ENCODE results near the gene IPMK.

Gene IPMK

DNA sequence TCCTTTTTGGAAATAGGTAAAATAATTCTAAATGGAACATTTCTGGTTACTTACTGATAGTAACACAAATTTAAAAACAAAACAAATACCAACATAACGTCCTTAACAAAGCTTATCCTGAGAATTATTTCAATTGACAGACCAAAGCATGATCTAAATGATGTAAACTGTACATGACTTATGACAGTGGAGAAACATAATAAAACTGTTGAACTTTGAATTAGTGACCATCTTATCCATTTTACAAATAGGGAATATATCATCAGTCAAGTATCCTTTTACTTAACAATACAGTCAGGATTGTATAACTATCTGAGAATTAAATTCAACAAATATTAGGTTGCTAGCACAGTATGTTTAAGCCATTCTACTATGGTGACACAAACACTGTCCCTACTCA lies 2.4 kb downstream of the IPMK start:
- TF ChIP-seq CREB1 (IDR thresholded peaks at IDR 0.05; ENCODE audit: low read depth) (no peak), ZBTB7A (IDR thresholded peaks at IDR 0.05; ENCODE audit: low read depth) (no peak), CEBPB (IDR thresholded peaks at IDR 0.05) (no peak), TAF1 (IDR thresholded peaks at IDR 0.05; ENCODE audit: low read depth) (no peak), NFIC (IDR thresholded peaks at IDR 0.05) (no peak), RAD21 (IDR thresholded peaks at IDR 0.05; ENCODE audit: low read depth) (no peak), TEAD4 (IDR thresholded peaks at IDR 0.05) (no peak), FOXM1 (IDR thresholded peaks at IDR 0.05; ENCODE audit: borderline replicate concordance, low read depth) (no peak), EGR1 (IDR thresholded peaks at IDR 0.05) (no peak), YY1 (IDR thresholded peaks at IDR 0.05; ENCODE audit: low read depth) (no peak), TCF12 (IDR thresholded peaks at IDR 0.05; ENCODE audit: low read depth) (no peak), EP300 (IDR thresholded peaks at IDR 0.05; ENCODE audit: borderline replicate concordance) (no peak)
- TF ChIP-seq, protein P1, sequence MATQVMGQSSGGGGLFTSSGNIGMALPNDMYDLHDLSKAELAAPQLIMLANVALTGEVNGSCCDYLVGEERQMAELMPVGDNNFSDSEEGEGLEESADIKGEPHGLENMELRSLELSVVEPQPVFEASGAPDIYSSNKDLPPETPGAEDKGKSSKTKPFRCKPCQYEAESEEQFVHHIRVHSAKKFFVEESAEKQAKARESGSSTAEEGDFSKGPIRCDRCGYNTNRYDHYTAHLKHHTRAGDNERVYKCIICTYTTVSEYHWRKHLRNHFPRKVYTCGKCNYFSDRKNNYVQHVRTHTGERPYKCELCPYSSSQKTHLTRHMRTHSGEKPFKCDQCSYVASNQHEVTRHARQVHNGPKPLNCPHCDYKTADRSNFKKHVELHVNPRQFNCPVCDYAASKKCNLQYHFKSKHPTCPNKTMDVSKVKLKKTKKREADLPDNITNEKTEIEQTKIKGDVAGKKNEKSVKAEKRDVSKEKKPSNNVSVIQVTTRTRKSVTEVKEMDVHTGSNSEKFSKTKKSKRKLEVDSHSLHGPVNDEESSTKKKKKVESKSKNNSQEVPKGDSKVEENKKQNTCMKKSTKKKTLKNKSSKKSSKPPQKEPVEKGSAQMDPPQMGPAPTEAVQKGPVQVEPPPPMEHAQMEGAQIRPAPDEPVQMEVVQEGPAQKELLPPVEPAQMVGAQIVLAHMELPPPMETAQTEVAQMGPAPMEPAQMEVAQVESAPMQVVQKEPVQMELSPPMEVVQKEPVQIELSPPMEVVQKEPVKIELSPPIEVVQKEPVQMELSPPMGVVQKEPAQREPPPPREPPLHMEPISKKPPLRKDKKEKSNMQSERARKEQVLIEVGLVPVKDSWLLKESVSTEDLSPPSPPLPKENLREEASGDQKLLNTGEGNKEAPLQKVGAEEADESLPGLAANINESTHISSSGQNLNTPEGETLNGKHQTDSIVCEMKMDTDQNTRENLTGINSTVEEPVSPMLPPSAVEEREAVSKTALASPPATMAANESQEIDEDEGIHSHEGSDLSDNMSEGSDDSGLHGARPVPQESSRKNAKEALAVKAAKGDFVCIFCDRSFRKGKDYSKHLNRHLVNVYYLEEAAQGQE (IDR thresholded peaks at IDR 0.05; ENCODE audit: low read depth), result no peak
- TF ChIP-seq, protein P2, sequence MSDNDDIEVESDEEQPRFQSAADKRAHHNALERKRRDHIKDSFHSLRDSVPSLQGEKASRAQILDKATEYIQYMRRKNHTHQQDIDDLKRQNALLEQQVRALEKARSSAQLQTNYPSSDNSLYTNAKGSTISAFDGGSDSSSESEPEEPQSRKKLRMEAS (IDR thresholded peaks at IDR 0.05), result no peak
- TF ChIP-seq, protein P3, sequence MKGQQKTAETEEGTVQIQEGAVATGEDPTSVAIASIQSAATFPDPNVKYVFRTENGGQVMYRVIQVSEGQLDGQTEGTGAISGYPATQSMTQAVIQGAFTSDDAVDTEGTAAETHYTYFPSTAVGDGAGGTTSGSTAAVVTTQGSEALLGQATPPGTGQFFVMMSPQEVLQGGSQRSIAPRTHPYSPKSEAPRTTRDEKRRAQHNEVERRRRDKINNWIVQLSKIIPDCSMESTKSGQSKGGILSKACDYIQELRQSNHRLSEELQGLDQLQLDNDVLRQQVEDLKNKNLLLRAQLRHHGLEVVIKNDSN (IDR thresholded peaks at IDR 0.05), result no peak

DNA sequence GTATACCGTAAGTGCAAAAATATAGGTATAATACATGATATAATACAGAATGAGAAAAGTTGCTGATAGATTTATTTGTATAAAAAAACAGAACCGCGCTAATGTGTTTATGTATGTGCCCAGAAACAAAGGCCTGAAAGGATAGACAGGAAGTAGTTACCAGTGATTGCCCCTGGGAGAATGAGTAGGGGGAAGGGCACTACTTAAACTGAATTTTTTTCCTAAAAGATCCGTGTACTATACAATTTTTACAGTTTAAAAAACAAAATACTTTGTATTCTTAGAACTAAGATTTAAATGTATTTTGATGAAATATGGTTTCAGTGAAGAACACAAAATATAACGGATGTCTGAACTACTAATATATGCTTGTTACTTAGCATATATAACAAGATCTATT lies 2.9 kb downstream of the IPMK start:
- no peak for TF ChIP-seq CREB1 (IDR thresholded peaks at IDR 0.05; ENCODE audit: low read depth)
- TF ChIP-seq RAD21 (IDR thresholded peaks at IDR 0.05; ENCODE audit: low read depth), result no peak

DNA sequence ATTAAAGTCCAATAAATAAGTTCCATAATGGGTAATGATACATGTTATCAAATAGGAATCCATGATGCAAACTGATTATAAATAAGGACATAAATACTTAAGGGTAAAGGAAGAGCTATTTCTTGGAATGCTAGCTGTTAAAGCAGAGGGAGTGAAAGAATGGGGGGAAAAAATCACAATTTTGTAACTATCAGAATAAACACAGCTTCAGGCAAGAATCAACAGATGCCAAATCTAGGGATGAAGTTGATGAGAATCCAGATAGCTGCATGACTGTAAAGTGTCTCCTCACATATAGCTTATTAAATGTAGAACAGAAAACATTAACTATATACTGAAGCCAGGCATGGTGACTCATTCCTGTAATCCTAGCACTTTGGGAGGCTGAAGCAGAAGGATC lies 4.9 kb downstream of the IPMK start:
- TF ChIP-seq EGR1 (IDR thresholded peaks at IDR 0.05) (no peak), EP300 (IDR thresholded peaks at IDR 0.05; ENCODE audit: borderline replicate concordance) (no peak), TCF12 (IDR thresholded peaks at IDR 0.05; ENCODE audit: low read depth) (no peak), NFIC (IDR thresholded peaks at IDR 0.05) (no peak), CREB1 (IDR thresholded peaks at IDR 0.05; ENCODE audit: low read depth) (no peak), YY1 (IDR thresholded peaks at IDR 0.05; ENCODE audit: low read depth) (no peak), CEBPB (IDR thresholded peaks at IDR 0.05) (no peak), RAD21 (IDR thresholded peaks at IDR 0.05; ENCODE audit: low read depth) (no peak), TEAD4 (IDR thresholded peaks at IDR 0.05) (no peak), FOXM1 (IDR thresholded peaks at IDR 0.05; ENCODE audit: borderline replicate concordance, low read depth) (no peak), ZBTB7A (IDR thresholded peaks at IDR 0.05; ENCODE audit: low read depth) (no peak), TAF1 (IDR thresholded peaks at IDR 0.05; ENCODE audit: low read depth) (no peak)
- TF ChIP-seq, protein P2 (IDR thresholded peaks at IDR 0.05), result no peak
- TF ChIP-seq, protein P3 (IDR thresholded peaks at IDR 0.05), result no peak
- TF ChIP-seq, protein P1 (IDR thresholded peaks at IDR 0.05; ENCODE audit: low read depth), result no peak

DNA sequence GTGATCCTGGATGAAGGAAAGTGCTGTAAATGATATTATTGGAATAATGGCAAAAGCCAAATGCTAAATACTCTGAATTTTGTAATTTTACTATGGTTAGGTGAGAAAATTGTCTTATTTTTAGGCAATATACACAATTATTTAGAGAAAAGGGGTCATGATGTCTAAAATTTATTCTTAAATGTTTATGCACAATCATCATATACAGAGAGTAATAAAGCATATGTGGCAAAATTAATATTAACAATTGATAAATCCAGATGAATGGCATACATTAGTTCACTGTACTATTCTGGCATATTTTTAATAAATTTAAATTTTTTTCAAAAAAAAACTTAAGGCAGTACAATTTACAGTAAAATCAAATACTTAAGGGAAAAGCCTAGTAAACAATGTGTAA lies 7.4 kb downstream of the IPMK start:
- TF ChIP-seq TEAD4 (IDR thresholded peaks at IDR 0.05) (no peak), NFIC (IDR thresholded peaks at IDR 0.05) (no peak), TCF12 (IDR thresholded peaks at IDR 0.05; ENCODE audit: low read depth) (no peak), CREB1 (IDR thresholded peaks at IDR 0.05; ENCODE audit: low read depth) (no peak), RAD21 (IDR thresholded peaks at IDR 0.05; ENCODE audit: low read depth) (no peak), FOXM1 (IDR thresholded peaks at IDR 0.05; ENCODE audit: borderline replicate concordance, low read depth) (no peak), CEBPB (IDR thresholded peaks at IDR 0.05) (no peak)
- TF ChIP-seq, protein P1 (IDR thresholded peaks at IDR 0.05; ENCODE audit: low read depth), result no peak
- TF ChIP-seq, protein P3 (IDR thresholded peaks at IDR 0.05), result no peak
- TF ChIP-seq, protein P2 (IDR thresholded peaks at IDR 0.05), result no peak

Data from Ishikawa (cell line).